A673 (cell line): ENCODE results near the gene USP20. TPM values are rescaled to one million over a fixed set of nuclear protein-coding genes. Genes with fewer than 3 reads are reported as not detected.

Source experiments
- BruUV-seq: library from RNA; stranded (reverse); fragments of 400-500 nt; replicated peaks from 2 replicates; lab custom pipeline; 2021; lab: Mats Ljungman, UMichigan
- CTCF ChIA-PET: fragments of 300-600 bp; sonication (Branson Sonifier 250); formaldehyde crosslinking; loops from one replicate; lab custom pipeline; 2022; ENCODE audit warnings: antibody characterized with exemption; lab: Charles Lee
- POLR2A ChIA-PET: fragments of 300-600 bp; sonication (Branson Sonifier 250); formaldehyde crosslinking; loops from one replicate; lab custom pipeline; 2022; ENCODE audit warnings: antibody characterized with exemption; ENCODE audit not compliant: low non-redundant PET; lab: Charles Lee
- DNase-seq: peaks from one replicate; pipeline ENCODE4 v3.0.0-alpha.2; 2015; ENCODE audit warnings: low spot score
- H3K27ac ChIP-seq: fragments of 200-600 bp; sonication (generic); 2 replicates; pipeline ENCODE4 v1.5.1; 2016; ENCODE audit warnings: mixed run types, low read depth, mild to moderate bottlenecking, mixed read lengths, antibody characterized with exemption, low read length; ENCODE audit not compliant: poor library complexity, severe bottlenecking
- H3K27me3 ChIP-seq: fragments of 200-600 bp; sonication (generic); replicated peaks from 2 replicates; pipeline ENCODE4 v1.6.1; 2017; ENCODE audit warnings: mixed run types, low read depth, mild to moderate bottlenecking, mixed read lengths, antibody characterized with exemption, low read length; ENCODE audit not compliant: insufficient read depth, poor library complexity
- H3K36me3 ChIP-seq: fragments of 200-600 bp; sonication (generic); 2 replicates; pipeline ENCODE4 v1.6.1; 2016; ENCODE audit warnings: mixed run types, mild to moderate bottlenecking, mixed read lengths, antibody characterized with exemption, low read length; ENCODE audit not compliant: insufficient read depth, poor library complexity, severe bottlenecking
- H3K4me1 ChIP-seq: fragments of 200-600 bp; sonication (generic); 2 replicates; pipeline ENCODE4 v1.6.1; 2017; ENCODE audit warnings: mixed run types, mild to moderate bottlenecking, mixed read lengths, antibody characterized with exemption, low read length; ENCODE audit not compliant: insufficient read depth, poor library complexity, severe bottlenecking
- H3K4me3 ChIP-seq: fragments of 200-600 bp; sonication (generic); 2 replicates; pipeline ENCODE4 v1.5.1; 2016; ENCODE audit warnings: low read depth, mixed run types, mild to moderate bottlenecking, mixed read lengths, low read length; ENCODE audit not compliant: poor library complexity, severe bottlenecking
- H3K9me3 ChIP-seq: fragments of 200-600 bp; sonication (generic); 2 replicates; pipeline ENCODE4 v1.6.1; 2016; ENCODE audit warnings: mixed run types, low read depth, mild to moderate bottlenecking, mixed read lengths, antibody characterized with exemption, low read length; ENCODE audit not compliant: poor library complexity, severe bottlenecking
- EZH2 ChIP-seq: fragments of 200-600 bp; sonication (generic); IDR thresholded peaks from 2 replicates; pipeline ENCODE4 v1.6.1; 2017; ENCODE audit warnings: borderline replicate concordance, low read depth, mild to moderate bottlenecking, mixed read lengths, antibody characterized with exemption, low read length; ENCODE audit not compliant: poor library complexity, severe bottlenecking
- intact Hi-C: fragments of 100-400 bp; cut with micrococcal nuclease; formaldehyde crosslinking; loops from one replicate; pipeline ENCODE4 v1.10.0; 2022; ENCODE audit not compliant: unreplicated experiment
- microRNA-seq: library from miRNA; unstranded; fragments of <30 nt; microRNA quantifications from one replicate; pipeline ENCODE4 v1.2.0, GENCODE V29; 2021
- total RNA-seq: library from RNA; stranded (reverse); gene quantifications from 2 replicates; pipeline ENCODE4 v1.2.3, GENCODE V29; 2021
- TF ChIP-seq, protein P1 (sequence below): fragments of 300-800, 200-600 bp; sonication (generic); conservative IDR thresholded peaks from 2 replicates; pipeline ENCODE4 v1.5.1; 2017; ENCODE audit warnings: low read depth, mild to moderate bottlenecking, antibody characterized with exemption, low read length, moderate library complexity, mixed read lengths

The USP20 gene
- total RNA-seq, 1 experiment from 2014 or later = 17.1 TPM

DNA sequence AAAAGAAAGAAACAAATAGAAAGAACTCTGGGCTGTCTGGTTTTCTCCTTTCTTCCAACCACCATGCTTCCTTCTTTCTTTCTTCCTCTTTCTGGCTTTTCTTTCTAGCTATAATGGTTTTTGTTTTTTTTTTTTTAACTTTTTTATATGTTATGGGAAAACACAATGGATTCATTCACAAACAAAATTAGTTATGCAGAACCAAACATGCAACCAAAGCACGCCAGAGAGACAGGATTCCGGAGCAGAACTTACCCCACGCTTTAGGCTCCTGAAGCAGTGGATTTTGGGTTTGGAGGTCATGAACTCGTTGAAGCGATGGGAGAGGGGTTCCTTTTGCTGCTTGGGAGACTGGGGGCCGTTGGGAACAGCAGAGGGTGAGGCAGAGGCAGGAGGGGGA, 88.3 kb downstream of the USP20 start:
- DNase-seq = no peak
- Histone ChIP-seq H3K27me3 (no peaks in the 10 kb centered on the region), H3K4me1 (no peaks in the 10 kb centered on the region), H3K36me3 (peaks cover 93% of the 10 kb centered on the region), H3K27ac (peak overlapping the region; percentile 37), H3K9me3 (no peaks in the 10 kb centered on the region), H3K4me3 (no peak overlapping the region)
- ChIA-PET CTCF (no interaction called here), POLR2A (no interaction called here)
- intact Hi-C loops = no loop called here
- no TSS peak for BruUV-seq
- TF ChIP-seq EZH2 = no peak
- TF ChIP-seq, protein P1, sequence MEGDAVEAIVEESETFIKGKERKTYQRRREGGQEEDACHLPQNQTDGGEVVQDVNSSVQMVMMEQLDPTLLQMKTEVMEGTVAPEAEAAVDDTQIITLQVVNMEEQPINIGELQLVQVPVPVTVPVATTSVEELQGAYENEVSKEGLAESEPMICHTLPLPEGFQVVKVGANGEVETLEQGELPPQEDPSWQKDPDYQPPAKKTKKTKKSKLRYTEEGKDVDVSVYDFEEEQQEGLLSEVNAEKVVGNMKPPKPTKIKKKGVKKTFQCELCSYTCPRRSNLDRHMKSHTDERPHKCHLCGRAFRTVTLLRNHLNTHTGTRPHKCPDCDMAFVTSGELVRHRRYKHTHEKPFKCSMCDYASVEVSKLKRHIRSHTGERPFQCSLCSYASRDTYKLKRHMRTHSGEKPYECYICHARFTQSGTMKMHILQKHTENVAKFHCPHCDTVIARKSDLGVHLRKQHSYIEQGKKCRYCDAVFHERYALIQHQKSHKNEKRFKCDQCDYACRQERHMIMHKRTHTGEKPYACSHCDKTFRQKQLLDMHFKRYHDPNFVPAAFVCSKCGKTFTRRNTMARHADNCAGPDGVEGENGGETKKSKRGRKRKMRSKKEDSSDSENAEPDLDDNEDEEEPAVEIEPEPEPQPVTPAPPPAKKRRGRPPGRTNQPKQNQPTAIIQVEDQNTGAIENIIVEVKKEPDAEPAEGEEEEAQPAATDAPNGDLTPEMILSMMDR = no peak

DNA sequence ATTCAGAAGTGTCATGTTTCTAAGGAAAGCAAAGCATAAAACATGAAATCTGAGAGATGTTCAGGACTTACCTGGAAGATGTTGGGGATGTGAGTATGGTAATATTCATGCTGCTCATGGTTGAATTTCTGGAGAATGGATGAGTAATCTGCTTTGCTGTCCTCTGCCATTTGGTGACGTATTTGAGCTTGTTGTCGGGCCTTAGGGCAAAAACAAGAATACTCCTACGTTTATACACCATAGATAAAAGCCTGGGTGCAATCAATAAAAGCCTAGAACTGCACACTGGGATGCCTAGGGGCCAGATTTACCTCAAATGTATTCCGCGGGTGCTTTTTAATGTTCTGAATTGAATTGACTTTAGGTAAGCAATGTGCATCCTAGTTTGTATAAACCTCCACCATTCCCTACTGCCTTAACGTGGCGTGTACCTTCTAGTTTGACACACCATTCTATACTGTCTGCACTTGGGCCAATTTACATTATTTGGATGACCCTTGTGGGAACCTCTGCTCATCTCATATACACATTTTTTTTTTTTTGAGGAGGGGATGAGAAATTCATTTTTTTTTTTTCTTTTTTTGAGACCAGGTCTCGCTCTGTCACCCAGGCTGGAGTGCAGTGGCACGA, 94.4 kb downstream of the USP20 start:
- no peaks in the 10 kb centered on the region for H3K9me3 ChIP-seq
- H3K36me3 ChIP-seq = peaks cover 58% of the 10 kb centered on the region
- H3K27me3 ChIP-seq = no peaks in the 10 kb centered on the region
- H3K27ac ChIP-seq = peak overlapping the region; percentile 53
- no TSS peak for BruUV-seq
- TF ChIP-seq EZH2 = no peak
- TF ChIP-seq, protein P1 = no peak
- intact Hi-C loops = no loop called here
- DNase-seq = no peak
- no peak overlapping the region for H3K4me3 ChIP-seq
- peaks cover 27% of the 10 kb centered on the region for H3K4me1 ChIP-seq
- POLR2A ChIA-PET = no interaction called here
- CTCF ChIA-PET = no interaction called here

DNA sequence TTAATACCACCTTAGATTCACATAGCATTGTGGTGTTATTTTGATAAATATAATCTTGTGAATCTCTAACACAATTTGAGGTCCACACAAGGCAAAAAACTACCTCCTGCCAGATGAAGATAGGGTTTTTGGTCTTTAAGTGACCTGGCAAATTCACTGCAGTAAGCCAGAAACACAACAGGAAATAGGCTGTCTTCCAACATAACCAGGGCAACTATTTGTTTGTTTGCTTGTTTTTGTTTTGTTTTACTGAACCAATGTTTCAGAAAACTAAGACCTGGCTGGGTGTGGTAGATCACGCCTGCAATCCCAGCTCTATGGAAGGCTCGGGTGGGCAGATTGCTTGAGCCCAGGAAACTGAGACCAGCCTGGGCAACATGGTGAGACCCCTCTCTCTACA, 95.5 kb downstream of the USP20 start:
- BruUV-seq = no TSS peak
- TF ChIP-seq, protein P1 = no peak
- no peak for TF ChIP-seq EZH2
- DNase-seq = no peak
- Histone ChIP-seq H3K4me1 (peaks cover 38% of the 10 kb centered on the region), H3K9me3 (no peaks in the 10 kb centered on the region), H3K36me3 (peaks cover 54% of the 10 kb centered on the region), H3K4me3 (no peak overlapping the region), H3K27ac (peak overlapping the region; percentile 53), H3K27me3 (no peaks in the 10 kb centered on the region)
- ChIA-PET POLR2A (no interaction called here), CTCF (interaction anchor here (0.6 kb wide), 1 partner anchor 157 kb away, joined by 6 read pairs; no protein-coding TSS in a partner anchor)
- intact Hi-C loops = no loop called here

Small RNAs within 50 kb of the gene (microRNA-seq; reads per million reads assigned to microRNA genes)
- gene MIR6855 = not detected

Other genes with a start within 250 kb of the USP20 start
- gene C9orf50, start 214.4 kb upstream of the USP20 start, total RNA-seq = 0.28 TPM in 1 of 2 replicates, not detected in the other
- 82.8 and 87.1 TPM in 2 replicates for gene NTMT1, start 209.3 kb upstream of the USP20 start, total RNA-seq
- gene ASB6, start 193.3 kb upstream of the USP20 start, total RNA-seq = 30.4 and 36.5 TPM in 2 replicates
- 12.7 and 16.6 TPM in 2 replicates for gene PRRX2, start 169.8 kb upstream of the USP20 start, total RNA-seq
- 0.80 and 1.4 TPM in 2 replicates for gene PTGES, start 82.4 kb upstream of the USP20 start, total RNA-seq
- 47.6 and 50.0 TPM in 2 replicates for gene TOR1B, start 32.3 kb upstream of the USP20 start, total RNA-seq
- 42.8 and 46.3 TPM in 2 replicates for gene TOR1A, start 11.3 kb upstream of the USP20 start, total RNA-seq
- gene C9orf78, start 183 bp upstream of the USP20 start, total RNA-seq = 52.6 and 60.4 TPM in 2 replicates
- gene FNBP1, start 207.7 kb downstream of the USP20 start, total RNA-seq = 200 and 215 TPM in 2 replicates
- gene GPR107, start 218.4 kb downstream of the USP20 start, total RNA-seq = 47.1 and 50.9 TPM in 2 replicates